SK-N-MC (cell line): ENCODE data around the gene STARD10.

Experiments
- EZH2 ChIP-seq: fragments of 200-600 bp; sonication (generic); IDR thresholded peaks from one replicate; pipeline ENCODE4 v1.6.1; 2017; ENCODE audit warnings: antibody characterized with exemption
- FOXP2 ChIP-seq: optimal IDR thresholded peaks from 2 replicates; pipeline ENCODE3; 2011; ENCODE audit warnings: mild to moderate bottlenecking, moderate library complexity; ENCODE audit not compliant: insufficient read depth; ENCODE audit errors: extremely low read length, control extremely low read depth
- POLR2AphosphoS5 ChIP-seq: IDR thresholded peaks from 2 replicates; pipeline ENCODE4 v1.6.1; 2012; ENCODE audit warnings: mild to moderate bottlenecking, low read depth, low read length, borderline replicate concordance

- TF ChIP-seq POLR2AphosphoS5 (no peak), EZH2 (no peak), FOXP2 (no peak)
Observed at GRCh38 chr11:72754149-72754543, 39.7 kb downstream of the STARD10 start.
